NCI-H146 treated with DMSO at 0.1 percent for 48 hours (cell line): ENCODE results near the gene ASPM.

Experiments used
- DNase-seq: peaks from one replicate; lab custom pipeline; 2025; ENCODE audit not compliant: unreplicated experiment; lab: John Stamatoyannopoulos, UW

The ASPM gene, protein sequence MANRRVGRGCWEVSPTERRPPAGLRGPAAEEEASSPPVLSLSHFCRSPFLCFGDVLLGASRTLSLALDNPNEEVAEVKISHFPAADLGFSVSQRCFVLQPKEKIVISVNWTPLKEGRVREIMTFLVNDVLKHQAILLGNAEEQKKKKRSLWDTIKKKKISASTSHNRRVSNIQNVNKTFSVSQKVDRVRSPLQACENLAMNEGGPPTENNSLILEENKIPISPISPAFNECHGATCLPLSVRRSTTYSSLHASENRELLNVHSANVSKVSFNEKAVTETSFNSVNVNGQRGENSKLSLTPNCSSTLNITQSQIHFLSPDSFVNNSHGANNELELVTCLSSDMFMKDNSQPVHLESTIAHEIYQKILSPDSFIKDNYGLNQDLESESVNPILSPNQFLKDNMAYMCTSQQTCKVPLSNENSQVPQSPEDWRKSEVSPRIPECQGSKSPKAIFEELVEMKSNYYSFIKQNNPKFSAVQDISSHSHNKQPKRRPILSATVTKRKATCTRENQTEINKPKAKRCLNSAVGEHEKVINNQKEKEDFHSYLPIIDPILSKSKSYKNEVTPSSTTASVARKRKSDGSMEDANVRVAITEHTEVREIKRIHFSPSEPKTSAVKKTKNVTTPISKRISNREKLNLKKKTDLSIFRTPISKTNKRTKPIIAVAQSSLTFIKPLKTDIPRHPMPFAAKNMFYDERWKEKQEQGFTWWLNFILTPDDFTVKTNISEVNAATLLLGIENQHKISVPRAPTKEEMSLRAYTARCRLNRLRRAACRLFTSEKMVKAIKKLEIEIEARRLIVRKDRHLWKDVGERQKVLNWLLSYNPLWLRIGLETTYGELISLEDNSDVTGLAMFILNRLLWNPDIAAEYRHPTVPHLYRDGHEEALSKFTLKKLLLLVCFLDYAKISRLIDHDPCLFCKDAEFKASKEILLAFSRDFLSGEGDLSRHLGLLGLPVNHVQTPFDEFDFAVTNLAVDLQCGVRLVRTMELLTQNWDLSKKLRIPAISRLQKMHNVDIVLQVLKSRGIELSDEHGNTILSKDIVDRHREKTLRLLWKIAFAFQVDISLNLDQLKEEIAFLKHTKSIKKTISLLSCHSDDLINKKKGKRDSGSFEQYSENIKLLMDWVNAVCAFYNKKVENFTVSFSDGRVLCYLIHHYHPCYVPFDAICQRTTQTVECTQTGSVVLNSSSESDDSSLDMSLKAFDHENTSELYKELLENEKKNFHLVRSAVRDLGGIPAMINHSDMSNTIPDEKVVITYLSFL (N-terminal part only)

DNA sequence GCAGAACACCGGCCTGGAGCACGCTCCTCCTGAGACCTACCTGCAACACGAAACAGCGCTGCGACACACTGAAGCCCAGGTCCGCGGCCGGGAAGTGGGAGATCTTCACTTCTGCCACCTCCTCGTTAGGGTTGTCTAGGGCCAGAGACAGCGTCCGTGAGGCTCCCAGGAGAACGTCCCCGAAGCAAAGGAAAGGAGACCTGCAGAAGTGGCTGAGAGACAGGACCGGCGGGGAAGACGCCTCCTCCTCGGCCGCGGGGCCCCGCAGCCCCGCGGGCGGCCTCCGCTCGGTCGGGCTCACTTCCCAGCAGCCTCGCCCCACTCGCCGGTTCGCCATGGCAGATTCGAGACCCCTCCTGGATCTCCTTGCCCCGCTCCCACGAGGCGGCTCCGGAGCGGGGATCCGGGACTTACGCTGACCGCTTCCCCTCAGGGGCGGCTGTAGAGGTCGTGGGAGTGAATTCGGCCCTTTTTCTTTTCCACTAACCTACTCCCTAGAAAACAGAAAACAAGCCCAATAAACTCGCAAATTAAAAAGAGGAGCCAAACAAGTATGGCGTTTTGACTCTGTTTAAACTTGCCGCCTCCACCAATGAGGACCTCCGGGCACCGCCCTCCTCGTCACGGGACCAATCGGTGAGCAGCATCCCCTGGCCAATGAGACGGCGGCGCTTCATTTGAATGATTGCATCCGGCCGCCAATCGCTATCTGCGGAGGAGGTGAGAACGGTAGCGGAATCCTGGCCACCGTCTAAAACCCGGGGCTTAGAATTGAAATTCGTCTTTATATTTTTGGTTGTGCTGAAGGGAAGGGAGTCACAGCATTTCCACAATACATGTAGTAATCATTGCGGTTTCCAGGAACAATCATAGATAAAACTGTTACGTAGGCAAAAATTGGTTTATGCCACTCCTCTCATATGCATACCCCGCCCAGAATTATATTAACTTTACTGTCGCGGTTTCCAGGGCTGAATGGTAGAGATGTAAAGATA lies at the start of gene ASPM:
TSS of gene ASPM (minus strand) at position 569 of the 995 bp plus-strand sequence. CDS start at position 337, 232 bp downstream.
- peak; percentile 85 for DNase-seq

DNA sequence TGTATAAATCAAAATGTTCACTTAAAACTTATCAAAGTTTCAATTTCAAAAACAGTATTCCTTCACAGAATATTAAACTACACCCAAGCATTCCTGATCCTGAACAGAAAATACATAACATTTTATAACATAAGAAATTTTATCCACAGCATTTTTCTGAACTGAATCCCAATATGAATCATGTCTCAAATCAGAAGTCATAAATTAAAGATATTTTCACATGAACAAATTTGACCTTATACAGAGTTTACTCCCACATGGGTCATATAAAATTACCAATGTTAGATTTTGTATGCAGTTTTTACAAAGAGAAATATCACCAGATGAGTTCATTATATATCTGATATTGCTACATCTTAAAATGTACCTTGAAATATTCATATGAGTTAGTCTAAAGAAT lies 48.6 kb upstream of the ASPM start:
- no peak for DNase-seq

DNA sequence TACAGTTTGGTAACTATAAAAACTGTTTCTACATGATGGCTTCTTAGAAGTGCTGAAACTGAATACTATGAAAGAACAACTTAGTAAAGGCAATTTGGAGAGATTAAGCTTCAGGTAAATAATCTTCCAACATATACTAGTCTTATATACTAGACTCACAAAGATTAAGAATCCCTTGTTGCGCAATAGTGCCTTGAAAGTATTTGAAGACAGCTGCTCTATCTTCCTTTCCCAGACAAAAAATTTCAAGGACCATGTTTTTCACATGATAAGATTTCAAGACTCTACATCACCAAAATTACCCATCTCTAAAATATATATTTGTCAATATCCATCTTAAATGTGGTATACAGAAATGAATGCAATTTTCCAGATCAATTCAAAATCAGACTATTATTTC lies 37.7 kb upstream of the ASPM start:
- no peak for DNase-seq

DNA sequence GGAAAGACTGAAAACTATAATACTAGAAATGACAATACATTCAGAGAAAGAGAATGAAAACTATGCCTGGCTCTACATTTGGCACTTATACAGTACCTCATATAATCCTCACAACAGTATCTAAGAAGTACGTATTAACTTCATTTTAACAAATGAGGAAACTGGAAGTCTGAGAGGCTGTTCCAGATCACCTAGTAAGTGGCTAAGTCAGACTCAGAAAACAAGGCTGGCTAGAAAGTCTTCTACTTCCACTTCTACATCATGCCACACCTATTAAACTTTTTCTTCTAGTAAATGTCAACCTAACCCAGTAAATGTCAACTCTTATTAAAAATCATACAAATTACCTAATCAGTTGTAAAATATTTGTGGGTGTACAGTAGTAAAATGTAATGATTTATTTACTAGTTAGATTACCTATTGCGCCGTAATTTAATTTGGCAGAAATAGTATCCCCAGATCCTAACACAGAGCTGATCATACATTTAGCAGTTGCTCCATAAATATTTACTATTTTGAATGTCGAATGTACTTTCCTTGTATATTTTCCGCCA lies 36.8 kb upstream of the ASPM start:
- DNase-seq, result no peak

DNA sequence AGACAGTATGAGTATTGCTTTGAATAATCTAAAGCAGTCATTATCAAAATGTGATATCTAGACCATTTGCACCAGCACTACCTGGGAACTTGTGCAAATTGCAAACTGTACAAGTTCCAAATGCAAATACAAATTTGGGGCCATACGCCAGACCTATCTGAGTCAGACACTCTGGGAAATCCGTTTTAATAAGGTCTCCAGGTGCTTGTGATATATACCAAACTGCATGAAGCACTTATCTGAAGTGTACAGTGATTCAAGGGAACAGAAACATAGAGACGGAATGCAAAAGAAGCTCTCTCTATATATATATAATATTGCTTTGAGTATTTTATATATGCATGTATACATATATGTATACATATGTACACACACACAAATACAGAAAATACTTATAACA lies 36.2 kb upstream of the ASPM start:
- DNase-seq, result no peak

DNA sequence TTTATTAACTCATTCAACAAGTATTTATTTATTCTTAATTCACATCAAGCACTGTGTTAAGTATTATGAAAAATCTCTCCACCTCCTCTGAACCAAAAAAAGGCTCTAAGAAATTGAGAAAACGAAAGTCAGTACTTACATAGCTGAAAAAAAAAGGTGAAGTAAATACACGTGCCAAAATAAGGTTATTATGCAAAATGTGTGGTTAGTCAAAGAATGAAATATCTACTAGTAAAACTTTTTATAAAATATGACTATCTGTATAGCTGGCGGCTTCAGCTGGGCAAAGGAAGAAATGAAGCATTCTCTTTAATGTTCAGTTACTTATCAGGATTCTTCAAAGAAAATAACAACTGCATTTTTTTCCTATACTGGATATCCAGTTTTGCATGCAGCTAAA lies 35.5 kb upstream of the ASPM start:
- DNase-seq, result no peak

DNA sequence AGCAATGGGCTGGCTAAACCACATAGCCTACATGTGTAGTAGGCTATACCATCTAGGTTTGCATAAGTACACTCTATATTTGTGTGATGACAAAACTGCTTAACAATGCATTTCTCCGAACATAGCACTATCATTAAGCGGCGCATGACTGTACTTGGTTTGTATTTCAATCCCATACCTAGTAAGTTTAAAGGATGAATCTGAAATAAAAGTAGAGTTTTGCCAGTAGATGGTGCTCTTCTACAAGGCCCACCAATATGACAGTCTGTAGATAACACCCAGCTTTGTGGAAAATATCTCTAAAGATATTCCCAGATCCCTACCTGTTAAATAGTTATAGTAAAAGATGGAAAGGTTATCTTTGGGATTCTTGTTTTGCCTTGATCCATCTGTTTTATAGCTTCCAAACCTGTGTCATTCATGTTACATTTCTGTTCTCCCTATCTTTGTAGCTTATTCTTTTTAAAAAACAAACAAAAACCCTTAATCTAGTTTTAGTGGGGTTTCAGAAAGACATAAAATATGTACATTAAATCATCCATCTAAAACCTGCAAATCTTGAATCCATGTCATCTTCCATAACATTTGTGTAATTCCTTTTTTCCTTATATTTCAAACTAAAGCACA lies 33.9 kb upstream of the ASPM start:
- peak; percentile 9 for DNase-seq

DNA sequence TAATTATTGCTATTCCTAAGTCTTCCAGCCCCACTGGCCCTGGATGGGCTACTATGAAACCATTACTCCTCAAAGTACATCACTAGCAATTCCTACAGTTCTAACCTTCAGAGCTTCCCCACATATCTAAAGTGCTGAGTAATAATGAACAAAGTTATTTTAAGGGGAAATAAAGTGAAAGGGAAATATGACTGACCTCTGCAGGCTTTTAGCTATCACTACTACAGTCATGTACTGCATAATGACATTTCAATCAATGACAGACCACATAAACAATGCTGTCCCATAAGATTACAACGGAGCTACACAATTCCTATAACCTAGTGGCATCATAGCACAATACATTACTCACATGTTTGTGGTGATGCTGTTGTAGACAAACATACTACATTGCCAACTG lies 32.5 kb upstream of the ASPM start:
- DNase-seq, result no peak

DNA sequence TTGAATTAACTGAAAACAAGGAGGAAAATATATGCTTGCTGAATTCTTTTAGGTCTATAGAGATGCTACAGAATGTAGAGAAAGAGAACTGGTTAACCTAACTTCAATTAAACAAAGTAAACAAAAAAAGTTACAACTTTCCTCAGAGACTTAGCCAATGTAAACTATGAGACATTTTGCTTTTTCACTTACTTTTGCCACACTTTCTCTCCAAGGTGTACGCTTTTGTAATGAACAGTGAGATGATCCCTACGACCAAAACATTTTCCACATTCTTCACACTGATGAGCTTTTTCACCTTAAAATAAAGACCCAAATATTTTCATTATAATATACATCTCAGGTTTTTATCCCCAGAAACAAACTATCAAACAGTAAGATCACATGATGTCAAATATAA lies 28.3 kb upstream of the ASPM start:
- no peak for DNase-seq

DNA sequence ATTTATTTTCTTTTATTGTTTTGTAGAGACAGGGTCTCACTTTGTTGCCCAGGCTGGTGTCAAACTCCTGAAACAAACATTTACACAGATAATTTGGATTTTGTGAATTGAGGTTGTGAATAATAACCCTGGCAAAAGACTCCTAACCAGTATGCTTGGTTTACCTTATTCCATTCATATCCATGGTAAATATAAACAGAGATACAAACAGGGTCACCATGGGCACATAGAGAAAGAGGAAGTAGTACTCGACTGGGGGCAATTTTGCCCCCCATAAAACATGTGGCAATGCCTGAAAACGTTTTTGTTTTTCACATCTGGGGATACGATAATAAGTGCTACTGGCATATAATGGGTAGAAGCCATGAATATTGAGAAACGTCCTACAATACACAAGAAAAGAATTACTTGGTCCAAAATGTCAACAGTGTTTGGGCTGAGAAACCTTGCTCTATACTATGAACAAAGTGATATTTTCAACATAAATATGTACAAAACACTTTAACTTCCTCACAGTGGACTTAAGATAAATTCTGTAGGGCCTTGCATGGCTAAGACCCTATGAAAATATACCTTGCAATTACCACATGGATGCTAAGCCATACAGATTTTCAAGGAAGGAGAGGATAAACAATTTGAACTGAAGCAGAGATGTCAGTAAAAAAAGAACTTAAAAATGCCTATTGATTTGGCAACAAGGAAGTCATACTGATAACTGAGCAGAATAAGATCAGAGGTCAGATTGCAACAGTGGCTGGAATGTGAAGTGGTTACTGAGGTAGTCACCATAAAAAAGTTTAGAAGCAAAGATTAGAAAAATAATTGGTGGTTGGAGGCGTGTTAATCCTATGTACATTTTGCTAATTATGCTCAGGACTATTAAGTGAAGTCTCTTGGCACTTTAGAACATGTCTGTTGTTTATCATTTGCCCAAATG lies 27.4 kb upstream of the ASPM start:
- no peak for DNase-seq

DNA sequence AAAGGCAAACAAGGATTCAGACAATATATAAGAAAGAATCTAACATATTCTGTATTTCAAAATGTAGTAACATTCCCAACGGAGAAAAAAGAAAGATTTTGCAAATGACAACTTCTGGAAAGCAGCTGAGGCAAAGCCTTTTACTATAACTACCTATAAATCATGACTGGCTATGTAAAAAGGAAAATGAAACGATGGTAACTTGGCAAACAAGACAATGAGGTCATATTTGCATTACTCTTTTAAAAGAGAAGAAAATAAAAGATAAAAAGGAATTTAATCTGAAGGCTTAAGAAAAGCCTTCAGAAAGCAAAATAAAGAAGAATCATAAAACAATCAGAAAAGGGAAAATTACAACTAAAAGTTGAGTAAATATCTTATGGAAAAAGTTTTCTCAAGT lies 25.1 kb upstream of the ASPM start:
- no peak for DNase-seq

DNA sequence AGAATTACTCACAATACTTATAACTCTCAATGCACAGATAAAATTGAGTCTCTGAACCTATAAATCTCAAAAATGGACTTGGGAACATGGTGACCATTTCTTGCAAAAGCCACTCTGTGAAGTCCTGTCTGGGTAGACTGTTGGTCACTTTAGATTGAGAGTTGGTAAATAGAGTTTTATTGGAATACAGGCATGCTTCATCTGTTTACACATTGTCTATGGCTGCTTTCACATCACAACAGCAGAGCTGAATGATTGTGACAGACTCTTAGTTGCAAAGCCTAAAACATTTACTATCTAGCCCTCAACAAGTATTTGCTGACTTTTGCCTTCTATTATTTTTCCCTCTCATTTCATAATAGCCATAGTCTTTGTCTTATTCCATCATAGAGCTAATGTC lies 24.1 kb upstream of the ASPM start:
- DNase-seq, result no peak

DNA sequence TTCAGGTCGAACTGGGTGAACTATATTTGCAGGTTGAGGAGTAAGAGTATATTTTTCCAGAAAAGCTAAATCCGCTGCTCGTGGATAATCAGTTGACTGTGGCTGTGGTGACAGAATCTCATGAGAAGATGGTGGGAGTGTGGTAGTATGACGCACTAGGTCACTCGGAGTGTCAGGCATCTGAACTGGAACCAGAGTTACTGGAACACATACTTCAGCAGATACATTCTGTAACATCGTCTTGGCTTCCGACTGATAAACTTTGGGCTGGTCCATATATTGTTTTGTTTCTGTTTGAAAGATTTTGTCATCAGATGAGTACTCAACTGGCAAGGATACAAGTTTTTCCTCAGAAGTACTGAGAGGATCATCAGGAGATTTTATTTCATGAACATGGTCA lies 13.0 kb upstream of the ASPM start:
- DNase-seq, result no peak

DNA sequence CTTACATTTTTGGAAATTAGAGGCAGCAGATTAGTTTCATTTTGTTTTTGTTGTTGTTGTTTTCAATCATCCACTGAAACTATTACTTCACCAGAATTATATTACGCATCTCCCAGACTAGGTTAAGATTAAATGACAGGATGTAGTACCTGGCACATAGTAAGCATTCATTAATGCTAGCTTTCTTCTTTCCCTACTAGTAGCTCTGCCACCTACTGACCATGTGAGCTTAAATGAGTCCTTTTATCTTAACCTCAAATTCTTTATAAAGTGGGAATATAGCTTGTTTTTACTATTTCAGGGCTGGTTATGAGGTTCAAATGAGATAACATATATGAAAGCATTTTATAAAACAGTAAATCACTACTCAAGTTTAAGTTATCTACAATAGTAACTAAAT lies 10.2 kb upstream of the ASPM start:
- no peak for DNase-seq

DNA sequence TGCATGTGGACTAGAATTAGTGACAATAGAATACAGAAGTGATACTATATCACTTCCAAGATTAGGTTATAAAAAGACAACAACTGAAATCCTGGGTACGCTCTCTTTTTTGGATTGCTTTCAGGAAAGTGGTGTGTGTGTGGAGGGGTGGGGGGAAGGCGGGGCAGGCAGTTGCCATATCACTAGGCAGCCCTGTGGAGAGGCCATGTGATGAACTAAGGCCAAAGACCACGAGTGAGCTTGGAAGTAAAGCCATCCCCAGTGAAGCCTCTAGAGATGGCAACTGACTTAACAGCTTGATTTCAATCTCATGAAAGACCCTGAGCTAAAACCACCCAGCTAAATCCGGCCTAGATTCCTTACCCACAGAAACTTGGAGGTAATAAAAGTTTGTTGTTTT lies 6.2 kb upstream of the ASPM start:
- no peak for DNase-seq

DNA sequence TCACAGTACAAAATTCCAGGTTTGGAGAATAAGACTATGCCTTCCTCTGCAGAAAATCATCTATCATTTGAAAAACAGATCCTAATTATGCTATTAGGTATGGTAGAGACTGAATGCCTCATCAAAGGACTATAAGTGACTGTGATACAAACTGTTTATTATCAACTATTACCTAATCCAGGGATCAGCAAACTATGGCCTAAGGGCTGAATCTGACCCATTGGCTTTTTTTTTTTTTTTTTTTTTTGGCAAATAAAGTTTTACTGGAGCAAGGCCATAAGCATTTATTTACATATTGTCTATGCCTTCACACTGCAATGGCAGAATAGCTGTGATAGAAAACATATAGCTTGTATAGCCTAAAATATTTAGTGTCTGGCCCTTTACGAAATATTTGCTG lies 4.7 kb upstream of the ASPM start:
- DNase-seq, result no peak

DNA sequence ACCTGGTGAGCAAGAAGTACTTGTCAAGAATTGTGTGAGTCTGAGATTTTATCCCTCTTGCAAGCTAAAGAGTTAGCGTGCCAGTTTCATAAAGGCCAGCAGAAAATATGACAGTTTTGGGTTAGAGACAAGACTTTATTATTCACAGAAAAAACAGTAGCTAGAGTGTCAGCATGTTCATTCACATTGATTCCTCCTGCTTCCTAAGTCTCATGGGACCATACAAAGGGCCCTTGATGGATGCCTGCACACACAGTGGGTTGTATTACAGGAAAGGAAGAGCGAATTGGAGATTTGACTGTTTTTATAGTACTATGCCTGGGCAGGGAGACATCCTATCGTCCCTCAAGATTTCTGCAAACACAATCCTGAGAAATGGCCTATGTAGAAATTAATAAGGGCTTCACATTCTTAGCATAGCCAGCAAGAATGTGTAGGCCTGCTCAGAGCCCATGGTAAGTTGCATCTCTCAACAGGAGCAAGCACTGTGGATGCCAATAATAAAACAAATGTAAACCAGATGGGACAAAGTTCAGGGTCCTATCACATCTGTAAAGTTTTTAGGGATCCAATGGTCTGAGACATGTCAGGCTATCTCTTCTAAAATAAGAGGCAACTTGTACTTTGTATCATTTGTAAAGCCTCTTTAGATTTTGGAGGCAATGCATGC lies 4.0 kb upstream of the ASPM start:
- DNase-seq, result no peak

DNA sequence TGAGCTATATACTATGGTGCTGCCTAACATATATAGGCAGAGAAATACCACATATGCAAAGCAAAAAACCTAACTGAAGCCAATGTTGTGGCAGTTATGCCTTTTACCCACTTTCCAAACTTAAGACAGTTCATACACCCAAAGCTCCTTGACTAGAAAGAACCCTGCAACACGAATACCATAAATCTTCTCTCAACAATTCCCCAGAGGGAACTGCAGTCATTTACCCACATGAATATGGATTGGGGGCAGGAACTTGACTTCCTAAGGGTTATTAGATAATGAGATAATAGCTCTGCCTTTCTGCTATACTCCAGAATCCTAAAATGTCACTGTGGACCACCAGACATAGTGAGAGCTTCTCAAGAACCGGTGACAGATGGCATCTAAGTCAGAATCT lies 2.9 kb upstream of the ASPM start:
- DNase-seq, result no peak
